GM21529 (cell line): Measurements from ENCODE around the gene ST6GALNAC3.

Source experiments
- ATAC-seq: cut with Tn5 transposase; IDR thresholded peaks from one replicate; pipeline ENCODE4 v1.9.1; 2021; ENCODE audit not compliant: unreplicated experiment

The ST6GALNAC3 gene

DNA sequence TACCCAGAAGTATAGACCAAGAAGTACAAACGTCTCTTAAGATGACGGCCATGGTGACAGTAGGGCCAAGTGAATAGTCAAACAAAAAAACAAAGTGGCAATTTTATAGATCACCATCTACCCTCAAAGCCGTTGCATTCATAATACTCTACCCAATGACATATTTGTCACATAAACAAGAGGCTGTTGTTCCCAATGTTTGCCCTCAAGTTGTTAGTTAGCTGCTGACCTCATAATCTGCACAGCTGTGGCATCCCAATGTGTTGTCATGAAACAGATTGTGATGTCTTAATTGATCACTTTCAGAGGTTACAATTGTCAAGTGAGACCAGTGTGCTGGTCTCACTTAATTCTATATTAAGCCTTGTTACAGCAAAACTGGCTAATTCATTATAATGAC is 333.8 kb downstream of the ST6GALNAC3 start:
- no peak for ATAC-seq

DNA sequence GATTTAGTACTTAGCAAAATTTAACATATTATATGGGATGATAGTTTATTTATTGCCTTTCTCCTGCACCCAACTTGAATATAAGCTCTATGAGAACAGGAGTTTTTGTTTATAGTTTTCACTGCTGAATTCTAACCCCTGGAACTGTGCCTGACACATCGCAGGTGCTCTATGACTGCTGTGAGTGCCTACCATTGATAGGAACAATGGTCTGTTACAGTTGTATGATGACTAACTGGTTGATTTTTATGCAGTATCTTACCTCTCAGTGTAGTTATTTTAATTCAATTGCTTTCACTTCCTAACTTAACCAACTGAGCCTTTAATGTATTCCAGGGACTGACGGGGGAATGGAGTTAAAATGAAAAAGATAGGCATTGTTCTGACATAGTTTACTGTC is 336.0 kb downstream of the ST6GALNAC3 start:
- no peak for ATAC-seq

DNA sequence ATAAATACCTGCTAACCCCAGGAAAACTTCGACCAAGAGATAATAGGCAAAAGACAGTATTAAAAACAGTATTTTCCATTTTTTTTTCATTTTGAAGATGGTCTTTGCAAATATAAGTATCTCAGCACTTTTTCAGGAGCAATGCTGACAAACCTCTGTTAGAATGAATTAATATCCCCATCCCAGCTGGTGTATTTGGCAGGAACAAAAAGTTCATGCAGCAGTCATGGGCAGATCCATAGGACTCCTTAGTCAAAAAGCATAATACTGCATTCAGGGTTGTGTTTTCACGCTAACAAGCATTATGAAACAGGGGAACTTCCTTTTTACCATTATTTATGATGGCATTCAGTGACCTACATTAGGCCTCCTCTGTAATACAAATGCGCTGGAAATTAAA is 344.0 kb downstream of the ST6GALNAC3 start:
- no peak for ATAC-seq

DNA sequence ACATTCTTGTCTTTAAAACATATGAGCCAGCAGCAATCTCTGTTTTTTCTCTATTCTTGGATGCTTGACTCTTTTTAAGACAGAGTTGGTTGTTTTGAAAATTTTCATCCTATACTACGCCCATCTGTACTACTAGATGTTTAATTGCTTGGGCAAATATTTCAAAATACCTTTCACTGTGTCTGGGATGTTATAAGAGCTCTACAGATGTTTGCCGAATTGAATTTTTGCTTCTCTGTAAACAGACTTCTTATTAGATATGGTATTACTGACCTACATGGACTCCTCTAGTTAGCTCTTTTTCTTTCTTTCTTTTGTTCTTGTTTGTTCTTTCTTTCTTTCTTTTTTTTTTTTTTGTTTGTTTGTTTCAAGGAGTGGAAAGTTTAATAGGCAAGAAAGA is 345.1 kb downstream of the ST6GALNAC3 start:
- ATAC-seq, result no peak

DNA sequence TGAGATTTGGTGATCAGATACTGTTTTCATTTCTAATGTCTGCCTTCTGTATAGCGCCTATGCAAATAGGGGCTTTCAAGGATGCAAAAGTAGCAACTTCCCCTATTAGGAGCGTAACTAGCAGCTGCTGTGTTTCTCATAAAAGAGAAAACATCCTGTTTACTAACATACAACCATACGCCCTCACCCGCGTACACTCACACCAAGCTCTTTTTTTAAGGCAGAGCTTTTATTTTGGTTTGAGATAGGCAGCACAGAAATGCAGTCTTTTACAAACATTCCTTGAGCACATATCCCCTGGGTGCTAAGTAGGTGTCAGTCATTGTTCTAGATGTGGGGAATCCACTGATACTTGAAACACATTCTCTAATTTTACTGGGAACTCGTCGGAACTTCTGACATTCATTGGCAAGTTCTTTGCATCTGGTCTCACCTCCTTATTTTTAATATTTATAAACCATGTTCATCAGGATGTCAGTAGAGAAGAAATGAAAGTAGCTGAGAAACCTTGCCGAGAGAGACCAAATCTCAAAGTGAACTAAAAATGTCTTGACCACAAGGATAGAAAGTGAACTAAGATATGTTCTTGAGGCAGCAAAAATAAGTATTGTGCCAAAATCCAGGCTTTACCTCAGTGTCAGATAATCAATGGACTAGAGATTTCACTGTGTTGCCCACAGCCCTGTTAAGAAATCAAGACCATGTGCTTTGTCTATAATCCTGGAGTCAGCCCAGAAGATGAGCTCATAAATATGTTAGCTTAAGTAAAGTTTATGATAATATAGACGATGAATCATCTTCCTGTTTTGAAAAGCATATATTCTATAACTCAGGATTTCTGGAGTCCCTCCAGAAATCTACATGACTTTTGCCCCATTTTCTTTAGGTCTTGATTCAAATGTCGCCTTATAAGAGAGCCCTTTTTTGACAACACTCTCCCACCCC is 350.9 kb downstream of the ST6GALNAC3 start:
- peak; percentile 89 for ATAC-seq

DNA sequence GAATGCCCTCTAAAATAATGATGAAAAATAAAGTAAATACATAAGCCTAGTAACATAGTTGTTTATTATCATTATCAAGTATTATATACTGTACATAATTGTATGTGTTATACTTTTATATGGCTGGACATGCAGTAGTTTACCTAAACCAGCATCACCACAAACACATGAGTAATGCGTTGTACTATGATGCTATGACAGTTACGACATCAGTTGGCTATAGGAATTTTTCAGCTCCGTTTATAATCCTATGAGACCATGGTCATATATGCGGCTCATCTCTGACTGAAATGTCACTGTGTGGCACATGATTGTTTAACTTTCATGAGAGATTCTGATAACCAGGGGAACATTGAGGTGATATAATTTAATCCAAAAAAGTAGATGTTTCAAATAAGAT is 352.1 kb downstream of the ST6GALNAC3 start:
- ATAC-seq, result no peak

DNA sequence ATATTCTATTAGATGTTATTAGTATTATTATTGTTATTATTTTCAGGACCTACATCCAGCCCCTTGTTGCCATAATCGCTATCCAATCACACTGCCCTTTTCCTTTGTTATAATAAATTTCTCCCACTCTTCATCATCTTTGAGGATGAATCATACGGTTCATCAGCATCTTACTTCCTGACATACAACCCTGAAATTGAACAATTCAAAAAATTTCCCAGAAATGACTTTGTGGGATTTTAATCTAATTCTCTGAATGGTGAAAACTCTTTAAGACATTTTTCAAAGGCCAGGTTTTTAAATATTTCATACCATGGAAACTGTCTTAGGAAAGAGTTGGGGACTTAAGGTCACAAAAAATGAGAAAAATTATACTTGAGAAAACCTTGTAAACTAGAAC is 353.5 kb downstream of the ST6GALNAC3 start:
- no peak for ATAC-seq

DNA sequence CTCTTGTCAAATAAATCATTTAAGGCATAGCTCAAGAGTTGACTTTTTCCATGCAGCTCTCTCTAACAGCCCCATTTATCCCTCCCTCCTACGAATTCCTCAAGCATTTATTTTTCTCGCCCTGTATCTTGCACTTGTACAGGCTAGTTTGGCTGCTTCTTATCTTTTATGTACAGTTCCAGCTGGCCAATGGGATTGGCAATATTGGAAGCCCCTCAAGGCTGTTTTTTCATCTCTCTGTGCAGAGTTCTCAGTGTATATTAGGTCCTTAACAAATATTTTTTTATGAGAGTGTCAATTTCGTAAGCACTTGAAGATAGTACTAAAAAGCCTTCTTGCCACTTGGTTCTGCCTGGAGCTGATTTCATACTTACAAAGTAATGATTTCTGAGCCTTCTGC is 356.0 kb downstream of the ST6GALNAC3 start:
- no peak for ATAC-seq

DNA sequence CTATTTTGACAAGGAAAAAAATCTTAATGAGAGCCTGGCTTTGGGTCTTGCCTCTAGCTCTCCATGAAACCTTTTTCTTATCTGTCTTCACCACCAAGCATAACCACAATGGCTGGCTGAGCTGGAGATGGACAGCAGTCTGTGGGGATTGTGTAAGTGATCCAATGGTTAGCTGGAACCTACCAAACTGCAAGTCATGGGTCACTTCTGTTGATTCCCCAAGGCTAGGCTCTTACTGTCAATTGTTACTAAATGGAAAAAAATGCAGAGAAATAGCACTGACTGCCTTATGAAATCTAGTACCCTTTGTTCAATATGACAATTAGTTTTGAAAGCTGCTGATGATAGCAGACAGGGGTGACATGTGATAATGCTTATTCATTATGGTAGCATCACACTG is 359.0 kb downstream of the ST6GALNAC3 start:
- no peak for ATAC-seq

DNA sequence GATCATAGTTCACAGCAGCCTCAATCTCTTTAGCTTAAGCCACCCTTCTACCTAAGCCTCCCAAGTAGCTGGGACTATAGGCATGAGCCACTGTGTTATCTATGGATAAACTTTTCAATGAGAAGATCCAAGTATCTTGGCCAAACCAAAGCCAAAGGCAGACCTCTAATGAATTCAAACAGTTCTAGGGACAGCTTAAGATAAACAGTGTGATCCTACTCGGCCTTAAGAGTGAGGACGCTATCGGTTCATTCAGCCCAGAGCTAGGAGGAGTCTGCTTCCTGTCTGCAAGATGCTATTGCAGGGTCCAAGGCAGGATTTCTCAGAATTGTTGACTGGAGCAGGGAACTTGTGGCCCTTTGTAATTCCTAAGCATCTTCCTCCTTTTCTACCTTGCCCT is 368.7 kb downstream of the ST6GALNAC3 start:
- ATAC-seq, result no peak

DNA sequence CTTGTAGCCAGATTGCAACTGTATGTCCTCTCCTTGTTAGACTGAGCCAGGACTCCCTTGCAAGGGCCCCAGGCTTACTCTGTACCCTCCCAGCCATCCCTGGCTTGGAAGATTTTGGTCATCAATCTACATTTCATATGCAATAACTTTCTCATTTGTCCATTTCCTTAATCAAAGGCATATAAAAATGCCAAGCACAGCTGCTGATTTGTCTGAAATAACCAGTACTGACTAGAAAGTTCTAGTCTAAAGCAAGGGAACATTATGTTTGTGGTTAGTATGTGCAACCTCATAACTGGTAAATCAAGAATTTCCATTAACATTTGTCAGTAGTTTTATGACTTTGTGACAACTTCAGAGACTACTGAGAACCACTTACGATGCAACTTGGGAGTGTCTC is 370.2 kb downstream of the ST6GALNAC3 start:
- ATAC-seq, result no peak

DNA sequence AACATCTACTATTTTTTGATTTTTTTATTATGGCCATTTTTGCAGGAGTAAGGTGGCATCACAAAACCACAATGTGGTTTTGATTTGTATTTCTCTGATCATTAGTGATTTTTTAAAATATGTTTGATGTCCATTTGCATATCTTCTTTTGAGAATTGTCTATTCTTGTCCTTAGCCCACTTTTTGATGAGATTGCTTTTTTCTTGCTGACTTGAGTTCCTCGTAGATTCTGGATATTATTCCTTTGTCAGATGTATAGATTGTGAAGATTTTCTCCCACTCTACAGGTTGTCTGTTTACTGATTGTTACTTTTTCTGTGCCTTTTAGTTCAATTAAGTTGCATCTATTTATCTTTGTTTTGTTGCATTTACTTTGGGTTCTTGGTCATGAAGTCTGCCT is 375.7 kb downstream of the ST6GALNAC3 start:
- ATAC-seq, result no peak

DNA sequence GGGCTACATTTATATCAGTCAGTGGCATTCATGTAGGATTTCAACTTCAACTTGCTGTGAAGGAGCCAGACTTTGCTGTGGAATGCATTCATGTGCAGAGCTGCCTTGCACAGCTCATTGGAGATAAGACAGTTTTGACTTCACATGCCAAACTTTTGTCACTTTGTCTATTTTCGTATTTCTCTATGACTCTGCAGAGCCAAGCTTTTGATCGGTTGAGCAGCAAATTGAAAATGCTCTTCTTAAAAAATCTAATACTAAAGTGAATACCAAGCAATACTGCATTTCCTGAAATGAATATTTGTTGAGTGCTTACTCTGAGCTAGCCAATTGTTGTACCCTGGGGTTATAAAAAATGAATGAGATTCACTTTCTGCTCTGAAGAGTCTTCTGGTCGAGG is 388.7 kb downstream of the ST6GALNAC3 start:
- no peak for ATAC-seq

DNA sequence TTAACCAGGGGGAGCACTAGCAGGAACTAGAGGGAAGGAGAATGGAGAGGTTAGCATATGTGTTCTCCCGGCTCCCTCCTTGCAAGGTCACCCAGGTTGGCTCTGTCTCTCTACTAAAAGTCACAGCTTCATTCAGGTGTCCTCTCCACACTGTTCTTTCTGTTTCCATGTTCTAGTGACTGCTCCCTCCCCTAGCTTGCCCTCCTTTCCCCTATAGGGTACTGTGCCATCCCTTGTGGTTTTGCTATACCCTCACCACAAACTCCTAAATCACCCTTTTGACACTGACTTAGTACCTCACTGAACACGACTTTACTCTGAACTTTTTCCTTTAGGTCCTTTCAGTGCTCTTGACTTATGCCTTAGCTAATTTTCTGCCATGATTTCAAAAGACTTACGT is 389.3 kb downstream of the ST6GALNAC3 start:
- ATAC-seq, result no peak

DNA sequence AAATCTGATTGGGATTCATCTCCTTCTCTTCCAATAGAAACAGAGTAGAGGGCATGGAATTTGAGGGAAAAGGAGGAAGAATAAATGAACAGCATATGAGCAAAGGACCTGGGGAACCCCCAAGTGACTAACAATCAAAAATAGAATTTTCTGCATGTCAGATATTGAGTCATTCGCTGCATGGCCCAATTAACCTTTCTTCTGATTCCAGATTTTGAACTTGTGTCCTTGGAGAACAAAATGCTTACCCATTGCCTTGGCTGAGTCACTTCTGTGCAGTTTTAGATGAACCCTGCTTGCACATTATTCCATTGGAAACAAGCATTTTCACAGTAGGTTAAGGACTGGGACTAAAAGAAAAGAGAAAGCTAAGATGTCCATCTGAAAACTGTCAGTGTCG is 390.5 kb downstream of the ST6GALNAC3 start:
- ATAC-seq, result no peak

DNA sequence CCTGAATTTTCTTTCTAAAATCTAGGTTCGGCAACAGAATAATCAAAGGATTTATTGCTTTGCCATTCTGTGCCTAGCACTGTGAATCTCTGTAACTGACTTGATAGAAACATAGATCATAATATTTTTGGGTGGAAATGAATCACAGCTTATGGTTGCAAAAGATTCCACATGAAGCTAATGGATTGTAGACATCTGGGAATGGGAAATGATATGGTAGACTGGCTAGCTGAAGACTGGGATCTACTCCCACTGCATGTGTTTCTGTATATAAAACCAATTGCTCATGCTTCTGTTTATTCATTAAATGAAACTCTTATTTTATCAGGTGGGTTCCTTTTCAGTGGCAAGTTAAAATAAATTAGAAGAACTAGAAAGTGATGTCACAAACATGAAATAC is 395.6 kb downstream of the ST6GALNAC3 start:
- no peak for ATAC-seq

DNA sequence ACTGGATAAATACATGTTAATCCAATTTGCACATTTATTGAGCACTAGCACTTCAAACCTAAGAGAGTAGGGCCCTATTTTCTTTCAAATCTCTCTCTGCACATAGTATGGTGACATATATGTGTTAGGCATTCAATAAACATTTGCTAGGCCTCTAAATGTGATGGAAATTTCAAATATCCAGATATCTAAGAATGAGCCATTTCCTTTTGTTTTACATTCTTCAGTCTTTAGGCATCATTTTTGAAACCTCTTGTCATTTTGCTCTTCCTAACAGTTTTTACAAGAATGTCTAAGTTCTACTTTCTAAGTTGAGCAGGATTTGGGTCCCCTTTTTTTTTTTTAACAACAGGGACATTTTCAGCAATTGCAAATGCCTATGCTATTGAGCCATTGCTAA is 397.0 kb downstream of the ST6GALNAC3 start:
- no peak for ATAC-seq

DNA sequence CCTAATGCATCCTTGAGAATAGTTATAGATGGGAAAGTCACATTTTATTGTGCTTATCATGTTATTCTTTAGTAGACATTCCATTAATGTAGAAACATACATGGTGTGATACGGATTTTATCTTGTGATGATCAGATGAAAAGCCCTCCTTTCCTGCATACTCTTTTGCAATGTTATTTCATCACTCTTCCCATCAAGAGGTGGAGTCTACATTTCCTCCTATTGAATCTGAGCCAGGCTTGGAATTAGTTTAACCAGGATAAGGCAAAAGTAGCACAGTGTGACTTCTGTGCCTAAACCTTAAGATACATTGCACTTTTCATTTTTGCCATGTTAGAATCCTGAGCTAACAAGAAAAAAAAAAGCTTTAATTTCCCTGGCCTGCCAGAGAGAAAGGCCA is 399.0 kb downstream of the ST6GALNAC3 start:
- ATAC-seq, result no peak

DNA sequence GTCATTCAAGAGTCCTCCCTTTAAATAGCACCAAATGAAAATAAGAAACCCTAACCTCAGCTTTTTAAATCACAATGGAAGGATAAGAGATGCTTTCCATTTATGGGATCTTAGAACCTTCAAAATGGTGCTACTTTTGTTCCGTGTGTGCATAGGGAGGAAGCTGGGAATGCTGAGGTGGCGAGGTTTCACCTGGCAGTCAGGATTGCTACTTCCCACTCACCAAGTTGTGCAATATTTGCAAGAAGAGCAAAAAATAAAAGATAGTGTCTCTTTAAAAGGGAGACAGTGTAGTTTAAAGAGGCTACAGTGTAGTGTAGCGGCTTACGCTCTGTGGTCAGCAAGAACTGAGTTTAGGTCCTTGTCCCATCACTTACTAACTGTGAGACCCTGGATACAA is 400.4 kb downstream of the ST6GALNAC3 start:
- ATAC-seq, result no peak

DNA sequence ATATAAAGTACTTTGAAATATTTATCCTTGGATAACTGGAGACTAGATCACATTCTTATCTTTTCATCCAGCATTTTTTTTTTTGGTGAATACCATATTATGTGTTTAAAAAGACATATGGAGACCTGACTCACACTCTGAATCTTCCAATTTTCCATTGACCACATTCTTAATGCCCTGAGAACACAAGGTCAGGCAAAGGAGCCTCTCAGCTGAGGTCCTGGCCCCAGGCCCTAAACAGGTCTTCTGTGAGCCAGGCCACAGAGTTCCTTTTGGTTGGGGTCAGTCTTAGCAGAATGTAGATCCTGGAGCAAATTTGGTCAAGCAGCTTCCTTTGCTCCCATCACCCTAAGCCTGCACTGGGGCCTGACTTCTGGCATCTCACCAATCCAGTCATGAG is 402.6 kb downstream of the ST6GALNAC3 start:
- no peak for ATAC-seq

DNA sequence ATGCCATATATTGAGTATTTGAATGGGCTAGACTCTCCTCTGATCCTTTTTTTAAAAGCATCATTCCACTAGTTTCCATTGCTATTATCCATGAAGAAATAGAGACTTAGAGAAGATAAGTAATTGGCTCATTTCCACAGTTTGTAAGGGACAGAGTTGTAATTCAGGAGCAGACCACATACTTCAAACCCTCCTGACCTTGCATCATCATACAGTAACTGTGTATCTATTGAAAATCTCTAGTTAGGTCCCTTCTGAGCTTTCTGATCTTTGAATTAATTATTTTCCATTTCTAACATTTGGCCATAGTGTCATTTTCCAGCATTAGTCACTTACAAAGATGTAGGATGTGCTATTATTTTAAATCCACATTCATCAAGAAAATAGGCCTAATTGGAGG is 406.3 kb downstream of the ST6GALNAC3 start:
- ATAC-seq, result no peak

DNA sequence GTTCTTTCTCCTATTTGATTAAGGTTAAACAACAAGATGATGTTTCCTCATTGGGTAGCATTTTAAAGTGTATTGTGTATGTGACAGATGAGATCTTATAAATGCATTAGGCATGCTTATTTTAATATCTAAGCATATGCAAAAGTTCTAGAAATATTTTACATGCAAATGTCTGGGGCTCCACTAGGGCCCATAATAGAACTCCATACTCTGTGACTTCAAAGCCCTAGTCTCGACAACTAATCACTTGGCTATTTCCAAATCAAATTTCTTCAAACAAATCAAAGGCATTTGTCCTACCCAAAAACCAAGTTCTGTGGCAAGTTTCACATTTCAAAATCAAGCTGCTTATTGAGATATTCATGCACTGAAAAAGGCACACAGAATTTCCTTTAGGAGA is 407.1 kb downstream of the ST6GALNAC3 start:
- no peak for ATAC-seq

DNA sequence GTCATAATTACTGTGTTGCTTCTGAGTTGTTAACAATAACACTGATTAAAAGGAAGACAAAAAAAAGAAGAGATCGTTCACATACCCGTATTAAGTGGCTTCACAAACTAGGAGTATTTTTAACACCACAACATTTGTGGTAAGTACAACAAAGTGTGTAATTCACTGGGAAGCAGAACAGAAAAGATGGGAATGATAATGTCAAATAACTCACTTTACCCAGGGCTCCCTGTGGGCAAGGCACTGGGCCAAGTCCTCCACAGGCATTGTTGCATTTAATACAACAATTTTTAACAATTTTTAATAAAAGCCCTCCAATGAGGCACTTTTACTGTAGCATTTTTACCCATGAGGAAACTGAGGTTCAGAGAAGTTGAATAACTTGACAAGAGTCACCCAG is 407.7 kb downstream of the ST6GALNAC3 start:
- ATAC-seq, result no peak
